NCI-H146 (cell line): ENCODE data around the gene BMERB1.
A peak's percentile ranks its signal among the peaks of the same experiment; 100 is the strongest.
"Not testable (repeated sequence)": the region's sequence is repeated elsewhere in the genome, so short reads cannot be mapped to it uniquely, and the experiment has no call there.

Source experiments
- DNase-seq: peaks from one replicate; lab custom pipeline; 2025; lab: John Stamatoyannopoulos, UW

The BMERB1 gene

GRCh38 chr16:15425861-15426260 lies 8.5 kb upstream of the BMERB1 start:
- no peak for DNase-seq

- DNase-seq = no peak
These were observed 7.6 kb upstream of the BMERB1 start for GRCh38 chr16:15426796-15427195.

DNA sequence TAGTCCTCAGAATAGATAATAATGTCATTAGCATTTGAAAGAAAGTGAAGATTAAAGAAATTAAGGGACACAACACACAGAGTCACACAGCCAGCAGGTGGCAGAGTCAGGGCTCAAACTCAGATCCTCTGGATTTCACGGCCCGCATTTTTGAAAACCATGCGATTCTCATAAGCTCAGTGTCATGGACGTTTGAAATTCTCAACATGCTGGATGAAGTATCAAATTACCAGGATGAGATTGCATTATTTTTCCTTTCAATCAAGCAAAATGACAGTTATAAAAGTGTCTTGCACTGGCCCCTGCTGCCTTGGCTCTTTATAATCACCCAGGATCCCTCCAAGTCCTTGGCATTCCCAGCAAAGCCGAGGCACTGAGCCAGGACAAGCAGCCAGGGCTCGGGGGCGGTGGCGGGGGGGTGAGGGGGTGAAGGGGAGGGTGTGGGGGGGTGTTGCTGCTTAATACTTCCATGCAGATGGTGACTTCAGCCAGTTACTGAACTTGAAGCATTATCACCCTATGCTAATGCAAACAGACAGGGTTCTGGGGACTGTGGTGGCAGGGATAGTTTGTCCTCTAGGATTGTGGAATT lies 6.6 kb upstream of the BMERB1 start:
- peak; percentile 24 for DNase-seq

DNA sequence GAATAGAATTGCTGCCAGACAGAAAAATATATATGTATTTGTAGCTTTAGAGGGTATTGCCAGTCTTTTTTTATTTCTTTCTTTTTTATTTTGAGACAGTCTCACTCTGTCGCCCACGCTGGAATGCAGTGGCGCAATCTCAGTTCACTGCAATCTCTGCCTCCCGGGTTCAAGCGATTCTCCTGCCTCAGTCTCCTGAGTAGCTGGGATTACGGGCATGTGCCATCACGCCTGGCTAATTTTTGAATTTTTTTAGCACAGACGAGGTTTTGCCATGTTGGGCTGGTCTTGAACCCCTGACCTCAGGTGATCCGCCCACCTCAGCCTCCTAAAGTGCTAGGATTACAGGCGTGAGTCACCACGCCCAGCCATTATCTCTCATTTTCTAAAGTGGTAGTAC lies 3.5 kb upstream of the BMERB1 start:
- not testable (repeated sequence) for DNase-seq

DNA sequence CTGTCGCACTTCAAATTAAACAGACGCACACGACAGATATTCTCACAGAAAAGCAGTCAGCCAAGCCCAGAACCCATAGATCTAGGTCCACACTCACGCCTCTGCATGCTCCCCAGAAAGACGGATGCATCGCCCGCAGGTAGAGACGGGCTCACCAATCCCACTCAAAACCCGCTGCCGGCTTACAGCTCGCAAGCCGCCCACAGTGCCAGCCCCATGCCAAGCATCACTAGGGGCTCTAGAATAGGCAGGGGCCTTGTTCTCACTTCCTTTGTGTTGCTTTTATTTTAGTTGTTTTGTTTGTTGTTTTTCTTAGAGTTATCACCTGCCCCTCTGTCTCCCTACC lies 336 bp upstream of the BMERB1 start:
- peak; percentile 65 for DNase-seq

DNA sequence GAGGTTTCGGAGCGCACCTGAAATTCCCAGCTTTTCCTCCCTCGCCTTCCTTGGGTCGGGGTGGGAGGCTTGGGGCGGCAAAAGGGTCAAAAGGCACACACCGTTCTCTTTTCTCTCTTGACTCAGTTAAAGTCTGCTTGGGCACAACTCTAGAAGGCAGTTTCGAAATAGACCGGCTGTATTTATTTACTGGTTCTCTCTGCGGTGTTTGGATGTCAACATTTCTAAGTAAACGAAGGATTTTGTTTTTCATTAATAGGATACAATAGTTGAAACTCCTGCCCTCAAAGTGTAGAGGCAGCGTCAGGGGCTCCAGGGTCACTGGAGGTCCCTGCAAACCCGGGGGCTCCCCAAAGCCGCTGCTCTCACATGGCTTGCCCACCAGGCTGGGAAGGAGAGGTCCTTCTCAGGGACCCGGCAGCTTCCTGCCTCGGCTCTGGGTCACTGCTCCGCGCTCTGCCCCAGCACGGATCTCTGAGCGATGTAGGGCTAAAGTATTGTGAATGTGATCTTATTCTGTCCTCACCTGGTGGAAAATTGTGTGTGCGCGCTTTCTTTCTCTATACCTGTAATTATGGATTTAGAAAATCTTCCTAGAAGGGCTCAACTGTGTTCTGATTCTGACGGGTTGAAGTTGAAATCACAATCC lies 952 bp downstream of the BMERB1 start:
- peak; percentile 18 for DNase-seq

- DNase-seq = no peak
These were observed 4.7 kb downstream of the BMERB1 start for GRCh38 chr16:15439102-15439501.

GRCh38 chr16:15439521-15439920 lies 5.1 kb downstream of the BMERB1 start:
- DNase-seq = no peak

- no peak for DNase-seq
These were observed 6.5 kb downstream of the BMERB1 start for GRCh38 chr16:15440852-15441251.

DNA sequence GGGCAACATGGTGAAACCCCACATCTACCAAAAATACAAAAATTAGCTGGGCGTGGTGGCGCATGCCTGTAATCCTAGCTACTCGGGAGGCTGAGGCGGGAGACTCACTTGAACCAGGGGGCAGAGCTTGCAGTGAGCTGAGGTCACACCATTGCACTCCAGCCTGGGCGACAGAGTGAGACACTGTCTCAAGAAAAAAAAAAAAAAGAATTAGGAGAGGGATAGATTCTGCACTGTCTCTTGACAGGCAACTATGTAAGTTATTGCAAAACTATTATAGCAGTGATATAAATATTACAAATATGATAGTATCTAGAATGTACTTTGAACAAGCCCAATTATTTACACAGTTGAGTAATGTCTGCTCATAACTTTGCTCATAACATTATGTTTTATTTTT lies 7.8 kb downstream of the BMERB1 start:
- DNase-seq = not testable (repeated sequence)

DNA sequence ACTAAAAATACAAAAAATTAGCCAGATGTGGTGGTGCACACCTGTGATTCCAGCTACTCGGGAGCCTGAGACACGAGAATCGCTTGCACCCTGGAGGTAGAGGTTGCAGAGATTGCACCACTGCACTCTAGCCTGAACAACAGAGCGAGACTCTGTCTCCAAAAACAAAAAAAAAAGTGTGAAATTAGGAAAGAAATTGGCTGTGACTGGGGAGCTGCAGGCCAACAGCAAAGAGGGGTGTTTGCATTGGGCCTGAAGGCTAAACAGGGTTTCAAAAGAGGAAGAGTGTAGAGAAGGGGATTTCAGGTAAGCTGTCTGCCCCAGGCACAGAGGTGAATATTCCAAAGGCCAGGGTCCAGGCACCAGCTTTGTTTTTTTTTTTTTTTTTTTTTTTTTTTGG lies 9.4 kb downstream of the BMERB1 start:
- DNase-seq = no peak

DNA sequence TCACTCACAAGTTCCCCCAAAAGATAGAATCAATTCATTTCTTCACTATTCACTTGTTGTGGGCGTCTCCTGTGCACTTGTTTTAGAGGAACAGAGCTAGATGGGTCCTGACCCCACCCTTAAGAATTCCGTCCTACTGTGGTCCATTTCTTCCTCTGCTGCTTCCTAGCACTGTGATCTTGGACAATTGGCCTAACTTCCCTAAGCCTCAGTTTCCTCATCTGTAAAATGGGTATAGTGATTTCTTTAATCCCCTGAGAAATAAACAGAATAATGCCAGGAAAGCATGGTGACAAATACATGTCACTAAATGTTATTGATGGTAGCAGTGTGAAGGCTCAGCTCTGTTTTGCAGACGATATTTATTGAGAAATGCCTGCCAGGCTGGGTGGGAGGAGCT lies 9.9 kb downstream of the BMERB1 start:
- no peak for DNase-seq

GRCh38 chr16:15445450-15445849 lies 11.1 kb downstream of the BMERB1 start:
- DNase-seq = no peak

- DNase-seq = no peak
These were observed 12.5 kb downstream of the BMERB1 start for GRCh38 chr16:15446901-15447300.

- DNase-seq = no peak
These were observed 16.2 kb downstream of the BMERB1 start for GRCh38 chr16:15450624-15451023.

DNA sequence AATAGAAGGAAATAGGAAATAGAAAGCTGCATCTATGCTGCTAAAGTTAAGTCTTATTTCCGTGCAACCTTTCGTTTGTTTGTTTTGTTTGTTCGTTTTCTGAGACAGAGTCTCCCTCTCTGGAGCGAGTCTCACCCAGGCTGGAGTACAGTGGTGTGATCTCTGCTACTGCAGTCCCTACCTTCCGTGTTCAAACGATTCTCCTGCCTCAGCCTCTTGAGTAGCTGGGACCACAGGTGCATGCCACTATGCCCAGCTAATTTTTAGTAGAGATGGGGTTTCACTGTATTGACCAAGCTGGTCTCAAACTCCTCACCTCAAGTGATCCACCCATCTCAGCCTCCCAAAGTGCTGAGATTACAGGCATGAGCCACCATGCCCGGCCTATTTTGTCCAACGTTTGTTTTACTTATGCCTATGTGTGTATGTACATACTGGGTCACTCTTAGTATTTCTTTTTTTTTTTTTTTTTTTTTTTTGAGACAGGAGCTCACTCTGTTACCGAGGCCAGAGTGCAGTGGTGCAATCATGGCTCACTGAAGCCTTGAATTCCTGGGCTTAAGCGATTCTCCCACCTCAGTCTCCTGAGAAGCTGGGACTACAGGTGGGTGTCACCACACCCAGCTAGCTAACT lies 16.8 kb downstream of the BMERB1 start:
- DNase-seq = no peak

DNA sequence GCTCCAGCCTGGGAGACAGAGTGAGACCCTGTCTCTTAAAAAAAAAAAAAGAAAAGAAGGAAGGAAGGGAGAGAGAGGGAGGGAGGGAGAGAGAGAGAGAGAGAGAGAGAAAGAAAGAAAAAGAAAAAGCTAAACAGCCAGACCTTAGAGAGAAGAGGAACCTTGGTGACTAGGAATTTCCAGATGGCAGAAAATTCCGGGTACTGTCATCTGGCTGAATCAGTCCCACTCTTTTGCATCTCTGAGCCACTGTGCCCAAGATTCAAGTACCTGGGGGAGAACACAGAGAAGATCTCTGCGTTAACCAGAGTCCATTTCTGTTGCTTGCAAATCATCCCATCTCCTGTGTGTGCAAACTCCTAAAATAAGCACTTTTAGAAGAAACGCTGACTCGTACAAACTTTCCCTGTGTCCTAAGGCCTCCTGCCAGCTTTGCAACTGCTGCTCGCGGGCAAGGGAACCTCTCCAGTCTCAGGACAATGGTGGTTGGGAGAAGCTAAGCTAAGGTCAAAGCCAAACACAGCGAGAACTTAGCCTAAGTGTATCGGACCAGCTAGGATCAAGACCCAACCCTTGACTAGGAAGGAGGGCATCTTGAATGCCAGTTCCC lies 18.0 kb downstream of the BMERB1 start:
- DNase-seq = no peak

DNA sequence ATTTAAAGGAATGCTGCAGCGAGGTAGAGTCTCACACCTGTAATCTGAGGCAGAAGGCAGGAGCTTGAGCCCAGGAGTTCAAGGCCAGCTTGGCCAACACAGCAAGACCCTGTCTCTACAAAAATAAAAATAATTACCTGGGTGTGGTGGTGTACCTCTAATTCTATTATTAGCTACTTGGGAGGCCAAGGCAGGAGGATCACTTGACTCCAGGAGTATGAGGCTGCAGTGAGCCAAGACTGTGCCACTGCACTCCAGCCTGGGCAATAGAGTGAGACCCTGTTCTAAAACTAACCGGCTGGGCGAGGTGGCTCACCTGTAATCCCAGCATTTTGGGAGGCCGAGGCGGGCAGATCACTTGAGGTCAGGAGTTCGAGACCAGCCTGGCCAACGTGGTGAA lies 18.9 kb downstream of the BMERB1 start:
- not testable (repeated sequence) for DNase-seq

DNA sequence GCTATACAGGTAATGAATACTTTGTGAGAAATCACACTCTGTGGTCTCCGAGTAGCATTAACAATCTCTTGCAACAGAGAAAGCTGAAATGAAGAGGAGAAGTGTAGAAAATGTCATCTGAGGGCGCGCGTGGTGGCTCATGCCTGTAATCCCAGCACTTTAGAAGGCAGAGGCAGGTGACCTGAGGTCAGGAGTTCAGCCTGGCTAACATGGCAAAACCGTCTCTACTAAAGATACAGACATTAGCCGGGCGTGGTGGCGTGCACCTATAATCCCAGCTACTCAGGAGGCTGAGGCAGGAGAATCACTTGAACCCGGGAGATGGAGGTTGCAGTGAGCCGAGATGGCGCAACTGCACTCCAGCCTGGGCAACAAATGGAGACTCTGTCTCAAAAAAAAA lies 20.5 kb downstream of the BMERB1 start:
- not testable (repeated sequence) for DNase-seq

DNA sequence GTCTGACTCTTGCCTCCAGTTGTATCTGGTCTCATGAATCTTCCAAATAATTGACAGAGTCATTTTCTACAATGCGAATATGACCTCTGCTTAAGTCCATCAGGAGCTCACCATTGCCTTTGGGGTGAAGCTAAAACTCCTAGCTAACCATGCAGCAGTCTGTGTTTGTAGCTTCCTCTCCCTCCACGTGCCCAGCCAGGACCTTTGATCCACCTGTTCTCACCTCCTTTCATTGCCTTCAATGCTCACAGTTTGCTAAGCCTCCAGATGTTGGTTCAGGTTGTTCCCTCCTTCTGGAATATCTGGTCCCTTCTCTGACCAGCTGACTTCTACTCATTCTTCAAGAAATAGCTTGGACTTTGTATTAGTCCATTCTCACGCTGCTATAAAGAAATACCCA lies 23.0 kb downstream of the BMERB1 start:
- DNase-seq = no peak

DNA sequence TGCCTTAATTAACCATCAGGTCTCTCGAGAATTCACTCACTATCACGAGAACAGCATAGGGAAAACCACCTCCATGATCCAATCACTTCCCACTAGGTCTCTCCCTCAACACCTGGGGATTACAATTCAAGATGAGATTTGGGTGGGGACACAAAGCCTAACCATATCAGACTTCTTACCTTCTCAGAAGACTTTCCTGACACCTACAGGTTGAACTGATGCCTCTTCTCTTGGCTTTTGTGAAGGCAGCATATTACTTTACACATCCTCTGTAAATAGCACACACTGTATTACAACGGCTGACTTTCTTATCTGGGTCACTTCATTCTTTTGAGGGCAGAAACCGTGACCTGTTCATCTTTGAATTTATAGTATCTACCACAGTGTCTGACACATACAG lies 23.6 kb downstream of the BMERB1 start:
- no peak for DNase-seq

DNA sequence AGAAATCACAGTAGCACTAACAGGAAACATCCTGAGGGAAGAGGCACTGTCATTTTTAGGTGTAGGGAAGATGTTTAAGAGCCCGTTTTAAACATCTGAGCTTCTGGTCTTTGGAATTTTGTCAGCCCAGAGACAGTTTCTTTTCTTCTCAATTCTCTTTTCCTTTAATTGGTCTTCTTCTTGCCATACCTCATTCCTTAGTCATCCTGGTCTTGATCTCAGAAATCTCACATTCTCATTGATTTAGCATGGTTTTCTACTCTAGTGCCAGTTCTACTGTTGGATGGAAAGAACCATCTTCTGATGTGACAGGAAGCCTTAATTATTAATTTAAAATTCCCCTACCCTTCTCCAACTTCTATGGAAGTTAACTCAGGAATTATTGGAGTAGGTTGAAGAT lies 25.4 kb downstream of the BMERB1 start:
- DNase-seq = no peak

- no peak for DNase-seq
These were observed 26.2 kb downstream of the BMERB1 start for GRCh38 chr16:15460601-15461000.
